Measurements from ENCODE around the gene SLC35E3.

GRCh38 chr12:68745904-68746571, at the start of gene SLC35E3:
- no peak for TF ChIP-seq CTCF (IDR thresholded peaks at IDR 0.05 in 4 of 5, conservative IDR thresholded peaks at IDR 0.05 in 1 of 5)
- peak; percentile 54 to 69 for TF ChIP-seq POLR2A (IDR thresholded peaks at IDR 0.05)
